ENCODE results near the gene TYRP1.

TYRP1 gene

DNA sequence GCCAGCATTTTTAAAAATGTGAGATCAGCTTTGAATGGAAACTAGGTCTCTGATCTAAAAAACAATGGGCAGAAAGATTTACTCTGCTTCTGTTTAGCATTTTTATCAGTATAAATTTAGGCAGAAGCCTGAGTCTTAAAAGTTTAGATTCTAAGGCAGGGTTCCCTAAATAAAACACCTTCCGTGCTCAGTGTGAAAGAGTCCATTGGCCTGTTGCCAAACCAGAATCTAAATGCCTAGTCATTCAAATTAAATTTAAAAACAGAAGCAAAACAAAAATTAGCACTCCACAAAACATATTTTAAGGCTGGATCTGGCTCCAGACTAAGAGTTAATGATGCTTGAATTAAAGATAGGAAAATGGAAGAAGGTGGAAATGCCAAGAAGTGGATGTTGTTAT, 4.5 kb downstream of the TYRP1 start:
- FAIRE-seq, result no peak

DNA sequence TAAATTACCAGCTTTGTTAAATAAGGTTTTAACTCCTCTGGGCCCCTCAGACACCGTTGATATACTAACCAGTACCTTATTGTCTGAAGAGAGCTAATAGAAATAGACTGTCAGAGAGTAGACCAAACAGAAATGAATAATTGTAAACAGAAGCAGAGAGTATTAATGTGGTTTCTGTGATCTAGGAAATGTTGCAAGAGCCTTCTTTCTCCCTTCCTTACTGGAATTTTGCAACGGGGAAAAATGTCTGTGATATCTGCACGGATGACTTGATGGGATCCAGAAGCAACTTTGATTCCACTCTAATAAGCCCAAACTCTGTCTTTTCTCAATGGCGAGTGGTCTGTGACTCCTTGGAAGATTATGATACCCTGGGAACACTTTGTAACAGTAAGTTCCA, 5.1 kb downstream of the TYRP1 start:
- no peak for FAIRE-seq

DNA sequence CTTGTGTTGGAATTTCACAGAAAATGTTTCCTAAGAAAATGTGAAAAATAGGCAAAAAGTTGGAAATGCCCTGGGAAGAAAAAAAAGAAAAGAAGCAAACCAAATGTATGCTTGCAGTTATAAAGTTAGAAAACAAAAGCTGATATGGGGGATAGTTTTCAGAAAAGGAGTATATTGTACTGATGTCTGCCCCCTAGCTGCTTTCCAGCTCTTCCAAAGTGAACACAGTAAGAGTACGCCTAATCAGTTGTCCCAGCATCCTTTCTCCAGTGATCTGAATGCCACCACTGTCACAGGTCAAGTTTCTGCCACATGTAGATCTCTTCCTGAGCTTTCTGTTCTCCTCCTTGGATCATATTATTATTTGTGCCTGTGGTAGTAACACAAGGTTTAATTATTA, 5.8 kb downstream of the TYRP1 start:
- FAIRE-seq, result no peak

DNA sequence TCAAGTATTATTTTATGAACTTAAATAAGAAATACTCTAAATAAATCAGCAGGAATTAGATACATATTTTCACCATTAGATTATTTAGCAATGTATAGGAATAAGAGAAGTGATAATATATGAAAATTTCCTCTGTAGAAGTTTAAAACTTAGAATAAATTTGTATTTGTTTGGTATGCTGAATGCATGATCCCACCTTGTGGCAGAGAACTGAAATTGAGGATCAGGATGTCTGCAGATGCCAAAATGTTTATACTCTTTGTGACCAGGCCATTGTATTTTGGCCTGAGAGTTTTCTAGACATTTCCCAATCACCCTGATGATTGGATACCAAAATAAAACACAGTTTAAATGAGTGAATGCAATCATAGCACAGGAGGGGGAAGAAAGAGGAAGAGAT, 6.3 kb downstream of the TYRP1 start:
- no peak for FAIRE-seq

DNA sequence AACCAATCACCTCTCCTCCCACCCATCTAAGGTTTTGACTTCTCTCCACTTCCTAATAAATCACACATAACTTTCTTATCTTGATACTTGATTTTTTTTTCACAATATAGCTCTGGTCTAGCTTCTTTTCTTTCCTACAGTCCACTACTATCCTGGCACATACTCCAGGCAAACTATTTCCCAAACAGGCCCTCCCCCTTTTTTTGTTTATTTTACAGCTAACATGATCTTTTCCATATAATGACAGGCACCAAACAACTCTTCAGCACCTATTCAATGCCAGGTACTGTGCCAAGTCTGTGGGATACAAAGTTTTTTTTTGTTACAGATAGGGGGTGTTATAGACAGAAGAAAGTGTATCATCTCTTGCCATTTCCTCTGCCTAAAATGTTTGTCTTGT, 7.9 kb downstream of the TYRP1 start:
- FAIRE-seq, result no peak

DNA sequence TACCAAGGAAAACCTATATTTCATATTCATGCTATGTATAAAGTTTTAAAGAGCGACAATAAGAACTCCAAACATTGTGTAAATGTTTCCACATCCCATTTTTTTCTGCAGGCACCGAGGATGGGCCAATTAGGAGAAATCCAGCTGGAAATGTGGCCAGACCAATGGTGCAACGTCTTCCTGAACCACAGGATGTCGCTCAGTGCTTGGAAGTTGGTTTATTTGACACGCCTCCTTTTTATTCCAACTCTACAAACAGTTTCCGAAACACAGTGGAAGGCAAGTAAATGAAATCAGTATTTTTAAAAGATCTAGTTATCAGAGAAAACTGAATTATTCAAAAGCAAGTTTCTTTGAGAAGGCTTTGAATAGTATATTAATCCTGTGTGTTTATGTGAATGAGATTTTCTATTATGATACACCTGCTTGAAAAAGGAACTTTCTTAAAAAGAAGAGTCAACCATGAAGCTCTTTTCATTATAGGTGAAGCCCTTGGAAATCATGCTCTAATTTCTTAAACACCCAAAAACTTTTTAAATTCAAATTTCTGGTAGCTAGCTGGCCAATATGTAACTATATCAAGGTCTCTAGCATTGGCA, 9.1 kb downstream of the TYRP1 start:
- no peak for FAIRE-seq

DNA sequence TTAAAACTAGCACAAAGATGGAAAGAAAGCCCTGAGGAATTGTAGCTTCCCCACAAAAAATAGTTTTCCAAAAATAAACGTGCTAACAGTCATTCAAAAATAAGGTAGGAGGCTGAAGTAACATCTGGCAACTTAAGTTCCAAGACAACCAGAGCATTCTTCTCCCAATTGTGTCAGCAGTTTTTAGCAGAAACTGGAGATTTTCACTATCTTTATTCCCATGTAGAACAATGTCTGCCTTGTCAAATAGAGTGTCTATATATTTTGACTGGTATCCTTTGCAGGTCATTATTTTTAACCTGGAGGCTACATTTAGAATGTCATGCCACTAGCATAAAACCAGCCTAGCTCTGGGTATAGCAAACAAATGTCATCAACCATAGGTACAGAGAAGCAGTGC, 10.8 kb downstream of the TYRP1 start:
- no peak for FAIRE-seq

DNA sequence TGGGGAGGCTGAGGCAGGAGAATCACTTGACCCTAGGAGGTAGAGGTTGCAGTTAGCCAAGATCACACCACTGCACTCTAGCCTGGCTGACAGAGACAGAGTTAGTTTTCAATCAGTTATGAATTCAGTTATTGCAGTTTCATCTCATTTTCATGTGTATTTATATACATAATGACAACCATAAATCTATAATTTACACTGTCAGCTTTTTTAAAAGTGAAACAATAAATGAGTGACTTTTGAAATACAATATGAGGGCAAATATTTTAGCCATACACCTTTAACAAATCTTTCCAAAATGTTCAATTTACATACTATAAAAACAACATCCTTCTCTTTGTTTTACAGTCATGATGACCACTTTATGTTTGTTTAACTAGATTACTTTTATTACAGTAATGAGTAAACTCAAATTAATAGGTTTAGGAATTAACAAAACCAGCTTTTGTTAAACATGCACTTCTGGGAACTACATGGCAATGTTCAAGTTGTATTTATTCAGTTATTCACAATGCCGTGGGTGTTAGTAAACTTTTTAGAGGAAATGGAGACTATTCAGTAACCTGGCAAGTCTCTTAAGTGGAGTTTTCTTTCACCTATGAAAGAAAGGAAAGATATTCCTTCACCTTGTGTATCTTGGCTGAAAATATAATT, 12.7 kb downstream of the TYRP1 start:
- FAIRE-seq, result no peak

DNA sequence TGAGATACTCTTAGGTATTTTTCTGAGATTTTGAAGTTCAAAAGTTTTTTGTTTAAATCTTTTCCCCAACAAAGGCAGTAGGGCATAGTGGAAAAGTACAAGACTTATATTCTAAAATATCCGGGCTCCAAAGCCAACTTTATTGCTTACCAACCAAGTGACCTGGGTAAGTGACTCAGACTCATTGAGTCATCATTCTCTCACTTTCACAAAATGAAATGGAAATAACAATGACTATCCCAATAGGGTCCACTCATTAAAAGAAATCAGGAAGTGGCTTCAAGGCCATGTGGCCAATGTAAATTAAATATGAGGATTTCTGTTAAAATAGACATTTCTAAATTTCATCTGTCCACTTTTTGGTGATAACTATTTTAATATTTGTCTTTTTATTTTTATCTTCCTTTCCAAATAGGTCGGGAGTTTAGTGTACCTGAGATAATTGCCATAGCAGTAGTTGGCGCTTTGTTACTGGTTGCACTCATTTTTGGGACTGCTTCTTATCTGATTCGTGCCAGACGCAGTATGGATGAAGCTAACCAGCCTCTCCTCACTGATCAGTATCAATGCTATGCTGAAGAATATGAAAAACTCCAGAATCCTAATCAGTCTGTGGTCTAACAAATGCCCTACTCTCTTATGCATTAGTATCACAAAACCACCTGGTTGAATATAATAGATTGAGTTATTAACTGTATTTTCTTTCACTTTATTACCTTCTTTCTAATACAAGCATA, 15.5 kb downstream of the TYRP1 start:
- FAIRE-seq, result no peak

DNA sequence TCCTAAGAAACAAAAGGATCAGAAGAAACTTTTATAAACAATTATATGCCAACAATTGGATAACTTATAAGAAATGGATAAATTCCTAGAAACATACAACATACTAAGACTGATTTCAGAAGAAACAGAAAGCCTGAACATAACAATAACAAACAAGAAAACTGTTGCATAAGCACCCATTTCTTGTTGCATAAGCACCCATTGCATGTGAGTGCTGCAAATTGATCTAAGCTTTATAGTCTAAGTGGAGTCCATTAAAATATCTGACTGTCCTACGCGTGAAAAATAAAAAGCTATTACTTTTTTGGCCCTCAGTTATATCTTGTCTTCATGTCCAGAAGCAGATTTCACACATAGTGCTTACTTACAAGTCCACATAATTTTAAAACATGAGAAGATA, 19.3 kb downstream of the TYRP1 start:
- FAIRE-seq, result no peak

DNA sequence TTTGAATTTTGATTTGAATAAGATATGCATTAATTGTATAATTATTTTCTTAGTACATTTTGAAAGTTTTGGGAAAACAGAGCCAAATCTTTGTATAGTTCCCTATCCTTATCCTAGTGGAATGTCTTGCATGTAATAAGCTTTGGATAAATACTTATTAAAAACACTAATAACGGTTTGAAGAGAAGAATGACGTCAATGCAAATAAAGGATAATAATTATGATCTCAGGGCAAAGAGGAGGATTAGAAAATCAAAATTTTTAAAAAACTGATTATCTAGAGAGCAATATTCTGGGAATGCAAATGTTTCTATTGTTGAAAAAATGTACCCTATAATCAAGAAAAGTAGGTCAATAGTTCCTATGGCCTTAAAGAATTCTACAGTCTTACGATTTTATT, 22.1 kb downstream of the TYRP1 start:
- no peak for FAIRE-seq

DNA sequence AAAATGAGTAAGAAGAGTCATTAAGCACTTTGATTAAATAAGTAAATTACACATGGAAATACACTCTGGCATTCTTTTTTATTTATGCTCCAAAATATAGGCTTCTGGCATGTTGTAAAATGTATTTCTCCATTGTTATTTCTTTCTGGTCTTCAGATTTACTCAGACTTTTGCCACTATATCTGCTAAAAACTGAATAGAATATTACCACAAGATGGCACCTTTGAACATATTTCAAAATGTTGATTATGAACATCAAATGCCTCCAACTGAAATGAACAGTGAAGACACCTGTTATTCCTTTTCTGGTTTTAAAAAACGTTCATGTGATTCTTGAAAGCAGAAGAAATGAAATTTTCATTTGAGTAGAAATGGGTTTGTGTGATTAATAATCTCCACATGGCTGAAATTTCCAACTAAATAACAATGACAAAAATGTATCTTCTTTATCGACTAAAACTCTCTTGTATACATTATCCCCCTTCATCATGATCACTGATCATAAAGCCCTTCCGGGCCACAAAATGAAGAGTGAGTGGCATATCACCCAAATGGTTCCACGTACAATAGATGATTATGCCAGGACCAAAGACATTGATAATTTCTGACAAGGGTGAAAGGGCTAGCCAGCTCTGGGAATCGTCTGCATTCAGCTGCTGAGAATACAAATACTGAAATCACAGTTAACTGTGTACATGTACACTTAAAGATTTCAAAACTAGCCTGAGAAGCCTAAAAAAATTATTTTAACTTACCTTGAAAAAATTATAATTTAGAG, 23.8 kb downstream of the TYRP1 start:
- no peak for FAIRE-seq

DNA sequence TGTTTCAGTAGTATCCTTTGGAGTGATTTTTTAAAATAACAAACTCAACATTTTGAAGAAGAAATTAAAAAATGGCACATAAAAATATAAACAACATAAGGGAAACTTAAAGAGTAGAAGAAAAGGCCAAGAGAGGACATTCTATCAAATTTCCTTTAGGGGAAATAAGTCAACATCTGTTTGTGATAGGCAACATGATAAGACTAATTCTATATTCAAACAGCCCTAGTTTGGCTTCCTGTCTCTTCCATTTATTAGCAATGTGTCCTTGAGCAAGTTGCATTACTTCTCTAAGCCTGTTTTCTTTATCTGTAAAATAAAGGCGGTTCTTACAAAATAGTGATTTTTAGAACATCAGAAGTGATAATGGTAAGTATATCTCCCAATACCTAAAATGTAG, 24.7 kb downstream of the TYRP1 start:
- no peak for FAIRE-seq

DNA sequence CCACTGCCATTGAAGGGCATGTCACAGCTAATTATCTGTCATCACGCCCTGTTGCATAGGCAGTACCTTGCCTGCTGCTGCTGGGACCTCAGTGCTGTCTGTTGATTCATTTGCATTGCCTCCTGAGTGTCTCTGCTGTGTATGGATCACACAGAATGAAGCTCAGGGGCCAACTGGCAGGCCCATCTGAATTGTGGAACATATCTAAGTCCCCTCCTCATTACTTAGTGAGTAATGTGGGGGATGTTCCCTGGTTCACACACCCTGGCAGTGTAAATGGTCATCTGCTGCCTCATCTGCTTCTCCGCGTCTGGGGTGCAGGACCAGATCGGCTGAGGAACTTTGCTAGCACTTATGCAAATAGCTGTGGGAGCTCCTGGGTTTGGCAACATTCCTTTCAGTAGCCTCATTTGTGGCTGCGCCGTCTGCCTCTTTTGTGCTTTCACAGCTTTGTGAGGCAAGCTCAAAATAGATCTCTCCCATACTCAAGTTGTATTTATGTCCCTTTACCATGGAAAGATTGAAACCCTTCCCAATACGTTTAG, 25.4 kb downstream of the TYRP1 start:
- no peak for FAIRE-seq

DNA sequence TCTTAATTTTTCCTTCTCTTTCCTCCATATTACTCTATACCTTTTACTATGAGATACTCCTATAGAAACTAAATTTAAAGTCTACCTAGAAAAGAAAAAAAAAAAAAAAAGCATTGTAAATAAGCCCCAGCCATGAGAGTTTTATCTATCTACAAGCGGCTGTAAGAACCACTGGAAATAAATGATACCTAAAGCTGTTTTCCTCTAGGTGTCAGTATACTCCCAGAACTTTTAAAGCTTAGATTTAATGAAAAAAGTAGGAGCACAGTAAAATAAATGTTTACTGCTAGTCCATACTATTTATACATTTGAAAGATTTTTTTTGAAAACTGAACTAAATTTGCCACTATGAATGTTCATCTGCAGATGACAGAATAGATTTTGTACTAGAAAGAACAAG, 26.2 kb downstream of the TYRP1 start:
- FAIRE-seq, result peak; percentile 31

DNA sequence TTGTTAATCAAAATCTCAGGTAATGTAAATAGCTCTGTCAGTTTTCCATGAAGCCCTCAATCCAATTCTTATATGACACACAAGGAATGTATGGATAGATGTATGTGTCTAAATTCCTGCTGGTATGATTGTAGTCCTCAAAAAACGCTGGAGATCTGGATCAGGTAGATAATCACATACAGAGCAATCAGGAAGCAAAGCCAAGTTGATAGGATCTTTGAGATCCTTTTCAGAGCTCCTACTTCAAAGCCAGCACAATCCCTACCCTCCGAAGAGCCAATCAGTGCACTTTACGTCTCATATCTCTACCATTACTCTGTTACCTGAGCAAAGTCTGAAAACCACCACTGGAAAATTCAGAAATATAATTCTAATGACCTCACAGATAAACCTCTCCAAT, 27.4 kb downstream of the TYRP1 start:
- FAIRE-seq, result no peak

DNA sequence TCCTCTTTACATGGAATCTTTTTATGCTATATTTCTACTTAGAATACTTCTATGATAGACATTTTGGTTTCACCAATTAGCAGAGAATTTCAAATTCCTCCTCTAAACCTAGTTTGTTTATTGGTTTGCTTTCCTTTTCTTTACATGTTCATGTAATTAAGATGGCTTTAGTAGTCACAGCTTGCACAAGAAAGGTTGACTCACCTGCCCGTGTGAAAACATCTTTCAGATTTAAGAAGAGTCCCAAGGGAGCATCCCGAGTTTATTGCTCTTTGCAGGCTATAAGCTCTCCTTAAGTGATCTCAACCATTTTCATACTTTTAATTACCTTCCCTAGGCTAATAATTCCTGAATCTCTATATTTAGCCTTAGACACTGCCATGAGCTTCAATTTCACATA, 28.9 kb downstream of the TYRP1 start:
- FAIRE-seq, result no peak

DNA sequence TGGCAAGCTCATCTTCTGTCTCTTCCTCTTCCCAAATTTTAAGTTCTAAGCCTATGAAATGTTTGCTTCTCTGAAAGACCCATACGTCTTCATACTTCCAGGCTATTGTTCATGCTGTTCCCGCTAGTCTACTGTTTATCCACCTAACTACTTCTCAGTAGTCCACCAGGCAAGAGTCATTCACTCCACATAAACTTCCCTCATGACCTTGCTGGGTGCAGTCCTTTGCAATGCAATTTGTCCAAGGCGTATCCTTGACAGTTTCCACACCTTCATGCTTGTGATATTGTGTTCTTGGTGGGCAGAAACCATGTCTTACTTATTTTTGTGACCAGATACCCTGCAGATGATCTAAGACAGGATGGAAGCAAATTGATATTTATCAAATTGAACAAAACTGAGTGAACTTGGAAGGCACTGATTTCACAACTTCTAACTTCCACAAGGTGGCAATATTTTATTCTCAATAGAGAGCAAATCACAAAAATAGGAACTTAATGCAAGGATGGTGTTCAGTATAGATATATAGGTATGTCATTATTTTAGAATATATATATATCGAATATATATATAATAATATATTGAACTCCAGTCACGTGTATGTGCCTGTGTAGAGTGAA, 30.3 kb downstream of the TYRP1 start:
- no peak for FAIRE-seq

DNA sequence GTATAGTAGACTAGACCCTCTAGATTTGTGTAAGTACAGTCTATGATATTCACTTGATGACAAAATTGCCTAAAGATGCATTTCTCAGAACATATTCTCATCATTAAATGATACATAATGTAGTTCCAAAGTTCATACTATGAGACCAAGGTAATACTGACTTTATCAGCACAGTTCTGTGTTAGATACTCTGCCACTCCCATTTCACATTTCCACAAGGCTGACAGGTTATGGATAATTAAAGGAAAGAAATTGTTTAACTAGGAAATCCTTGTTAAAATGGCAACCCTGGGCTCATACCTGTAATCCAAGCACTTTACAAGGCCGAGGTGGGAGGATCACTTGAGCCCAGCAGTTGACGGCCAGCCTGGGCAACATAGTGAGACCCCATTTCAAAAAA, 33.6 kb downstream of the TYRP1 start:
- FAIRE-seq, result no peak

DNA sequence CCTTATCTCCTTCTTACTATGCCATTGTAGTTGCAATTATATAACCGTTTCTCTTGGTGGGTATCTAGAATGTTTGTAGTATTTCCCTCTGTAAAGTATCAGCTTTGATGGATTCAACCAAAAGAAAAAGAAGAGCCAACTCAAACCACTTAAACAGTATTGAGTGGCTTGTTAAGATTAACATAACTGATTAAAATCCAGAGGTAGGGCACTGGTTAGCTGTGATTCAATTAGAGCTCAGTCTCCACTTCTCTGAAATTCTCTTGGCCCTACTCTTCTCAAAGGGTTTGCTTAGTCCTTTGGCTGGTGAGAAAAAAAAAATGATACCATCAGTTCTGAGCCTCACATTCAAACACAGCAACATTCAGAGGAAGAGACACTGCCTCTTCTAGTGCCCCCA, 37.0 kb downstream of the TYRP1 start:
- FAIRE-seq, result no peak

DNA sequence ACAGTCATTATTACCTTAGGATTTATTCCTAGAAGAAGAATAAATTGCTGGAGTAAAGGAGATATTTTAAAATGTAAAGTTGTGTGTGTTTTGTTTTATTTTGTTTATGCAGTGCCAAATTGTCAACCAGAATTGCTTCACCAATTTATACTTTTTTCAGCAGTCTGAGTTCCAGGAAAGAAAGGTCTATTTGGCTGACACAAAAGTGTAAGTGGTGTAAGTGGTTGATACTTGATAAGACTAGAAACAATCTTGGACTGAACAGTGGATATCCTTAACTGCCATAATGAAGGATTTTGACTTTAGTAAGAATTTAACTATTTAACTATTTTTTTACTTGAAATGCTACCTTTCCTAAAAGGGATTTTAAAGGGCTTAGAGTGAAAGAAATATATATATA, 37.7 kb downstream of the TYRP1 start:
- FAIRE-seq, result no peak

DNA sequence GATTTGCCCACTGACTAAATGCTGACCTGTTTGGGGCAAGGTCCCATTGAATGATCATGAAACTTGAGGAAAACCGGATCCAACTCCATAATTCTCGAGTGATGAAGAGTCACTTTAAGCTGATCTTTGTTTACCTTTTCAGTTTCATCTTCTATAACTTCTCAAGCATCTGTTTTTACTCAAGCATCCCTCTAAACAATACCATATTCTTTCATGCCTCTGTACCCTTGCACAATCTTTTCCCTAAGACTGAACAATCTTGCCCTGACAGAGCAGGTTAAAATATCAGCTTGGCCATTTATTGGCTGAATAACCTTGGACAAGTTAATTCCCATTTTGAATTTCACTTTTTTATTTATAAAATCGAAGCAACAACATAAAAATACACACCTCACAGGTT, 39.8 kb downstream of the TYRP1 start:
- FAIRE-seq, result no peak

DNA sequence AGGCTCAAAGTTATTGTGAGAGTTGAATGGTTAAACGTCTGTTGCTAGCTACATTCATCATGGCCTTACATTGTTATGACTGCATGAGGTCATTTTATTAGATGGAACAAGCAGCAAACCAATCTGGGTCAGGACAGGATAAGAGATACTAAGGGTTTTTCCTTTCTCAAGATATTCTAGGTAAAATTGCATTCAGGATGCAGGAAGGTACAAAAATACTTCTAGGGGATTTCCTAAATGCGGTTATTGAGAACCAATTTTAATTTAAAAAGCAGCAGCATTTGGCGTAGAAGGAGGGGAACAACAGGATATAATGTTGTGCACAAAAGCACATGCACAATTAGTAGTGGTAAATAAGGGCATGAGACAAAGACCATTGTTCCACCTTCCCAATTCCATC, 42.5 kb downstream of the TYRP1 start:
- FAIRE-seq, result no peak

Data from colon (tissue), 2 donors.